ENCODE results near the gene KDM4E. TPM values are rescaled to one million over a fixed set of nuclear protein-coding genes. Genes with fewer than 3 reads are reported as not detected.
"Not testable (repeated sequence)": the region's sequence is repeated elsewhere in the genome, so short reads cannot be mapped to it uniquely, and the experiment has no call there.

Gene KDM4E
- total RNA-seq, 2 donors from 2014 or later: not detected

- WGBS: 24% methylated on average over 2 of the region's 2 CpGs
- peak; percentile 56 for DNase-seq (ENCODE audit: low spot score)
Measured at GRCh38 chr11:95035316-95035715, 10.3 kb downstream of the KDM4E start.

GRCh38 chr11:95037356-95038035 is 12.4 kb downstream of the KDM4E start:
- intact Hi-C loops (cut with DNase I); DNase-seq (ENCODE audit: low spot score); H3K9me3 ChIP-seq; H3K27me3 ChIP-seq (replicated peaks; ENCODE audit: insufficient read depth); H3K4me1 ChIP-seq (replicated peaks); H3K36me3 ChIP-seq; H3K27ac ChIP-seq: not testable (repeated sequence)
- peak overlapping the region; percentile 10 to 15 for H3K4me3 ChIP-seq
- WGBS: 46% methylated on average over 33 of the region's 71 CpGs

More at GRCh38 chr11:95035316-95035715, 10.3 kb downstream of the KDM4E start:
- no peak overlapping the region for H3K4me3 ChIP-seq
- no peaks in the 10 kb centered on the region for H3K36me3 ChIP-seq
- H3K4me1 ChIP-seq (replicated peaks): no peaks in the 10 kb centered on the region
- no peaks in the 10 kb centered on the region for H3K27me3 ChIP-seq (replicated peaks; ENCODE audit: insufficient read depth)
- H3K27ac ChIP-seq: no peak overlapping the region
- no peaks in the 10 kb centered on the region for H3K9me3 ChIP-seq
- TF ChIP-seq POLR2AphosphoS5 (IDR thresholded peaks at IDR 0.05) (peak; percentile 61), POLR2A (IDR thresholded peaks at IDR 0.05) (no peak), CTCF (IDR thresholded peaks at IDR 0.05) (no peak)
- intact Hi-C loops (cut with DNase I): no loop called here

- DNase-seq (ENCODE audit: low spot score): no peak
- Histone ChIP-seq H3K4me1 (replicated peaks) (no peaks in the 10 kb centered on the region), H3K36me3 (no peaks in the 10 kb centered on the region), H3K9me3 (no peaks in the 10 kb centered on the region), H3K27me3 (replicated peaks; ENCODE audit: insufficient read depth) (no peaks in the 10 kb centered on the region), H3K4me3 (no peak overlapping the region), H3K27ac (no peak overlapping the region)
- 100% methylated on average over 1 of the region's 1 CpG for WGBS
- intact Hi-C loops (cut with DNase I): no loop called here
- TF ChIP-seq POLR2A (IDR thresholded peaks at IDR 0.05): no peak
- TF ChIP-seq POLR2AphosphoS5 (IDR thresholded peaks at IDR 0.05): no peak
Measured at GRCh38 chr11:95042239-95042638, 17.2 kb downstream of the KDM4E start.

- H3K4me1 ChIP-seq (replicated peaks): no peaks in the 10 kb centered on the region
- H3K4me3 ChIP-seq: no peak overlapping the region
- intact Hi-C loops (cut with DNase I): no loop called here
- 85% methylated on average over 3 of the region's 3 CpGs for WGBS
- no peak overlapping the region for H3K27ac ChIP-seq
- H3K27me3 ChIP-seq (replicated peaks; ENCODE audit: insufficient read depth): no peaks in the 10 kb centered on the region
- DNase-seq (ENCODE audit: low spot score): no peak
- no peaks in the 10 kb centered on the region for H3K9me3 ChIP-seq
- TF ChIP-seq POLR2A (IDR thresholded peaks at IDR 0.05) (no peak), POLR2AphosphoS5 (IDR thresholded peaks at IDR 0.05) (no peak), CTCF (IDR thresholded peaks at IDR 0.05) (no peak)
- no peaks in the 10 kb centered on the region for H3K36me3 ChIP-seq
Measured at GRCh38 chr11:95042906-95043305, 17.8 kb downstream of the KDM4E start.

- no peak for DNase-seq (ENCODE audit: low spot score)
- H3K4me3 ChIP-seq: no peak overlapping the region
- H3K27ac ChIP-seq: no peak overlapping the region
- intact Hi-C loops (cut with DNase I): no loop called here
- H3K9me3 ChIP-seq: no peaks in the 10 kb centered on the region
- H3K36me3 ChIP-seq: no peaks in the 10 kb centered on the region
- 34% methylated on average over 4 of the region's 4 CpGs for WGBS
- no peaks in the 10 kb centered on the region for H3K27me3 ChIP-seq (replicated peaks; ENCODE audit: insufficient read depth)
- no peak for TF ChIP-seq POLR2AphosphoS5 (IDR thresholded peaks at IDR 0.05)
- no peak for TF ChIP-seq CTCF (IDR thresholded peaks at IDR 0.05)
- no peak for TF ChIP-seq POLR2A (IDR thresholded peaks at IDR 0.05)
- H3K4me1 ChIP-seq (replicated peaks): no peaks in the 10 kb centered on the region
Measured at GRCh38 chr11:95044010-95044409, 19.0 kb downstream of the KDM4E start.

GRCh38 chr11:95045812-95046211 is 20.8 kb downstream of the KDM4E start:
- Histone ChIP-seq H3K27ac (no peak overlapping the region), H3K4me1 (replicated peaks) (no peaks in the 10 kb centered on the region), H3K4me3 (no peak overlapping the region), H3K36me3 (no peaks in the 10 kb centered on the region), H3K9me3 (no peaks in the 10 kb centered on the region), H3K27me3 (replicated peaks; ENCODE audit: insufficient read depth) (no peaks in the 10 kb centered on the region)
- intact Hi-C loops (cut with DNase I): no loop called here
- TF ChIP-seq POLR2A (IDR thresholded peaks at IDR 0.05) (no peak), CTCF (IDR thresholded peaks at IDR 0.05) (no peak), POLR2AphosphoS5 (IDR thresholded peaks at IDR 0.05) (no peak)
- DNase-seq (ENCODE audit: low spot score): no peak

- DNase-seq (ENCODE audit: low spot score); H3K36me3 ChIP-seq; H3K4me3 ChIP-seq; H3K27ac ChIP-seq; H3K27me3 ChIP-seq (replicated peaks; ENCODE audit: insufficient read depth); H3K4me1 ChIP-seq (replicated peaks); intact Hi-C loops (cut with DNase I); H3K9me3 ChIP-seq: not testable (repeated sequence)
- 68% methylated on average over 3 of the region's 3 CpGs for WGBS
Measured at GRCh38 chr11:95049122-95049521, 24.1 kb downstream of the KDM4E start, which contains the start of gene KDM4F. Gene KDM4F (plus strand): TSS chr11:95049422.

All from prostate gland (tissue), 2 donors.